SK-N-SH (cell line): ENCODE data around the gene DCUN1D2. TPM values are rescaled to one million over a fixed set of nuclear protein-coding genes. Genes with fewer than 3 reads are reported as not detected.

ENCODE experiments used
- CTCF ChIA-PET: fragments of 300-600, 350-600 bp; formaldehyde crosslinking; extraction: SDS; loops from one replicate; lab custom pipeline; 2021; lab: Yijun Ruan, JAX
- POLR2A ChIA-PET: fragments of 350-600 bp; sonication (Branson Sonifier 250); formaldehyde crosslinking; extraction: SDS; loops from one replicate; lab custom pipeline; 2020; ENCODE audit warnings: antibody characterized with exemption, inconsistent platforms; lab: Yijun Ruan, JAX
- DNase-seq: peaks from one replicate; pipeline ENCODE4 v3.0.0; 2012
- H2AFZ ChIP-seq: fragments of 200-600 bp; sonication (generic); 2 replicates; pipeline ENCODE4 v1.8.1; 2016; ENCODE audit warnings: antibody characterized with exemption, mild to moderate bottlenecking, low read depth
- H3F3A ChIP-seq: fragments of 200-600 bp; sonication (generic); replicated peaks from 2 replicates; pipeline ENCODE3; 2016; ENCODE audit warnings: antibody characterized with exemption, mild to moderate bottlenecking; ENCODE audit not compliant: insufficient read depth
- H3K27ac ChIP-seq, 2 experiments: fragments of 200-500 bp in 1 of 2; fragments of 200-600 bp in 1 of 2; sonication (Bioruptor generic) in 1 of 2; sonication (generic), shearing (Covaris generic) in 1 of 2; 2 replicates each; pipeline versions ENCODE4 v1.5.1 to v1.6.1; 2014 to 2016; ENCODE audit warnings: low read depth in 2 of 2, inconsistent platforms in 1 of 2, low read length in 1 of 2, mild to moderate bottlenecking in 1 of 2, mixed read lengths in 1 of 2
- H3K27me3 ChIP-seq: fragments of 200-600 bp; sonication (generic), shearing (Covaris generic); 2 replicates; pipeline ENCODE4 v1.6.1; 2016; ENCODE audit warnings: mixed run types; ENCODE audit not compliant: insufficient read depth
- H3K36me3 ChIP-seq, 2 experiments: fragments of 200-500 bp in 1 of 2; fragments of 200-600 bp in 1 of 2; sonication (Bioruptor generic) in 1 of 2; sonication (generic) in 1 of 2; replicated peaks in 1 of 2; 2 replicates each; pipeline versions ENCODE3 to v1.5.1; 2014 to 2016; ENCODE audit warnings: low read length in 1 of 2, mild to moderate bottlenecking in 1 of 2; ENCODE audit not compliant: insufficient read depth in 2 of 2, control insufficient read depth in 1 of 2
- H3K4me1 ChIP-seq, 2 experiments: fragments of 200-500 bp in 1 of 2; fragments of 200-600 bp in 1 of 2; sonication (Bioruptor generic) in 1 of 2; sonication (generic), shearing (Covaris generic) in 1 of 2; 2 replicates each; pipeline versions ENCODE4 v1.5.1 to v1.6.1; 2014 to 2016; ENCODE audit warnings: low read depth in 1 of 2, low read length in 1 of 2, mixed run types in 1 of 2; ENCODE audit not compliant: insufficient read depth in 2 of 2, control insufficient read depth in 1 of 2
- H3K4me2 ChIP-seq: fragments of 200-600 bp; sonication (generic), shearing (Covaris generic); 2 replicates; pipeline ENCODE4 v1.6.1; 2017; ENCODE audit warnings: mixed run types
- H3K4me3 ChIP-seq, 2 experiments: fragments of 200-500 bp in 1 of 2; fragments of 200-600 bp in 1 of 2; sonication (Bioruptor generic) in 1 of 2; sonication (generic), shearing (Covaris generic) in 1 of 2; 2 replicates each; pipeline versions ENCODE4 v1.5.1 to v1.8.1; 2014 to 2016; ENCODE audit warnings: low read depth in 2 of 2, inconsistent platforms in 1 of 2, low read length in 1 of 2, mild to moderate bottlenecking in 1 of 2, mixed read lengths in 1 of 2, moderate library complexity in 1 of 2
- H3K79me2 ChIP-seq: fragments of 200-600 bp; sonication (generic); 2 replicates; pipeline ENCODE4 v1.8.1; 2017; ENCODE audit warnings: mild to moderate bottlenecking; ENCODE audit not compliant: insufficient read depth
- H3K9ac ChIP-seq: fragments of 200-600 bp; sonication (generic); 2 replicates; pipeline ENCODE4 v1.6.1; 2017; ENCODE audit warnings: mixed run types
- H3K9me2 ChIP-seq: fragments of 200-600 bp; sonication (generic); 2 replicates; pipeline ENCODE4 v1.6.1; 2017; ENCODE audit warnings: mixed run types
- H3K9me3 ChIP-seq: fragments of 200-600 bp; sonication (generic); 2 replicates; pipeline ENCODE4 v1.6.1; 2017; ENCODE audit warnings: mixed run types, mild to moderate bottlenecking, moderate library complexity
- H4K20me1 ChIP-seq: fragments of 200-600 bp; sonication (generic); 2 replicates; pipeline ENCODE4 v1.6.1; 2017; ENCODE audit warnings: mild to moderate bottlenecking, mixed run types; ENCODE audit not compliant: insufficient read depth
- ELF1 ChIP-seq: IDR thresholded peaks from 2 replicates; pipeline ENCODE4 v1.4.0; 2012
- EP300 ChIP-seq, 2 experiments: IDR thresholded peaks; 2 replicates each; pipeline versions ENCODE4 v1.4.0 to v1.6.1; 2012; ENCODE audit warnings: borderline replicate concordance in 1 of 2, low read depth in 1 of 2, low read length in 1 of 2
- EZH2phosphoT487 ChIP-seq: fragments of 200-600 bp; sonication (generic); IDR thresholded peaks from 2 replicates; pipeline ENCODE4 v1.6.1; 2017; ENCODE audit warnings: low read depth, mixed run types, mild to moderate bottlenecking, antibody characterized with exemption, moderate library complexity, borderline replicate concordance
- FOSL2 ChIP-seq: IDR thresholded peaks from 2 replicates; pipeline ENCODE4 v1.4.0; 2012; ENCODE audit warnings: low read depth, mild to moderate bottlenecking, moderate library complexity, borderline replicate concordance
- FOXM1 ChIP-seq: IDR thresholded peaks from 2 replicates; pipeline ENCODE4 v1.4.0; 2012; ENCODE audit warnings: low read depth, mild to moderate bottlenecking
- GABPA ChIP-seq: IDR thresholded peaks from 2 replicates; pipeline ENCODE4 v1.4.0; 2012; ENCODE audit warnings: low read depth, mild to moderate bottlenecking
- GATA2 ChIP-seq: sonication (generic); formaldehyde crosslinking; IDR thresholded peaks from 2 replicates; pipeline ENCODE4 v1.5.0; 2020; ENCODE audit warnings: mild to moderate bottlenecking, missing genetic modification reagents
- MXI1 ChIP-seq: IDR thresholded peaks from 2 replicates; pipeline ENCODE4 v1.6.1; 2012; ENCODE audit warnings: mild to moderate bottlenecking, low read depth, low read length, improper control_type of control experiment
- NRF1 ChIP-seq: IDR thresholded peaks from 2 replicates; pipeline ENCODE4 v1.6.1; 2012; ENCODE audit warnings: low read depth, mild to moderate bottlenecking, low read length
- RCOR1 ChIP-seq: fragments of 150-350 bp; IDR thresholded peaks from 2 replicates; pipeline ENCODE4 v1.6.1; 2017; ENCODE audit warnings: antibody characterized with exemption, low read length
- RFX5 ChIP-seq: IDR thresholded peaks from 2 replicates; pipeline ENCODE4 v1.6.1; 2012; ENCODE audit warnings: mild to moderate bottlenecking, improper control_type of control experiment, low read length
- SIN3A ChIP-seq: IDR thresholded peaks from 2 replicates; pipeline ENCODE4 v1.6.1; 2012; ENCODE audit warnings: low read depth, mild to moderate bottlenecking, low read length, moderate library complexity, borderline replicate concordance
- TAF1 ChIP-seq: IDR thresholded peaks from 2 replicates; pipeline ENCODE4 v1.6.1; 2012; ENCODE audit warnings: low read depth, mild to moderate bottlenecking, low read length, moderate library complexity, borderline replicate concordance
- TCF12 ChIP-seq: IDR thresholded peaks from 2 replicates; pipeline ENCODE4 v1.4.0; 2012
- TEAD4 ChIP-seq: IDR thresholded peaks from 2 replicates; pipeline ENCODE4 v1.4.0; 2012; ENCODE audit warnings: mild to moderate bottlenecking, borderline replicate concordance; ENCODE audit not compliant: insufficient read depth
- WGBS: methylation state at CpG from one replicate; pipeline ENCODE4 v1.1.6; 2017; ENCODE audit warnings: low lambda C conversion rate; 5-methylcytosine and 5-hydroxymethylcytosine counted together
- polyA plus RNA-seq, 3 experiments: library from polyadenylated mRNA; depleted of rRNA; stranded (reverse); fragments of >200 nt; gene quantifications; 2 replicates each; pipeline ENCODE4 v1.2.3, GENCODE V29; 2012
- TF ChIP-seq, protein P1 (sequence below): IDR thresholded peaks from 2 replicates; pipeline ENCODE4 v1.4.0; 2012; ENCODE audit warnings: low read depth, borderline replicate concordance
- TF ChIP-seq, protein P2 (sequence below): fragments of 150-350 bp; IDR thresholded peaks from 2 replicates; pipeline ENCODE4 v1.6.1; 2017; ENCODE audit warnings: antibody characterized with exemption, low read length, low read depth, borderline replicate concordance
- TF ChIP-seq, protein P3 (sequence below): IDR thresholded peaks from 2 replicates; pipeline ENCODE4; 2012
- TF ChIP-seq, protein P4 (sequence below): IDR thresholded peaks from 2 replicates; pipeline ENCODE4 v1.4.0; 2012; ENCODE audit warnings: low read depth, borderline replicate concordance
- TF ChIP-seq, protein P5 (sequence below): fragments of 150-350 bp; IDR thresholded peaks from 2 replicates; pipeline ENCODE4 v1.6.1; 2016; ENCODE audit warnings: mild to moderate bottlenecking, low read depth, low read length

DCUN1D2 gene
- polyA plus RNA-seq, 1 of the 3 experiments (the other 2 are of a cell fraction) = 11.0 TPM

DNA sequence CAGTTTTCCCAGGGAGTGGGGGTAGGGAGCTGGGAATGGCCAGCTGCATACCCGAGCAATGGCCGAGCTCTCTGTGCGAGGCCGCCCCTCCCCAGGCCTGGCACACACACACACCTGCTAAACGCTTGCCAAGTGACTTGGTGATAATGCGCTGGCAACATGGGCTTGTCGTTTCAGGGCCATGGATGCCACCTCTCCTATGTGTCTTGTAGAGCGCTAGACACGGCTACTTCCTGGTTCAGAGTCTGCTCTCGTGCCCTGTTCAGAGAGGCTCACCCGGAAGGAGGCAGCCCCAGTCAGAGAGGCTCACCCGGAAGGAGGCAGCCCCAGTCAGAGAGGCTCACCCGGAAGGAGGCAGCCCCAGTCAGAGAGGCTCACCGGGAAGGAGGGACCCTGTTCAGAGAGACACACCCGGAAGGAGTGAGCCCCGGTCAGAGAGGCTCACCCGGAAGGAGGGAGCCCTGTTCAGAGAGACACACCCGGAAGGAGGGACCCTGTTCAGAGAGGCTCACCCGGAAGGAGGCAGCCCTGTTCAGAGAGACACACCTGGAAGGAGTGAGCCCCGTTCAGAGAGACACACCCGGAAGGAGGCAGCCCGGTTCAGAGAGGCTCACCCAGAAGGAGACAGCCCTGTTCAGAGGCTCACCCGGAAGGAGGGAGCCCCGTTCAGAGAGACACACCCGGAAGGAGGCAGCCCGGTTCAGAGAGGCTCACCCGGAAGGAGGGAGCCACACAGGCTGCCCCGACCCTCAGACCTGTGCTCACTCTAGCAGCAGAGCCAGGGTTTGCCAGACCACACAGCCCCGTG, 41.4 kb downstream of the DCUN1D2 start:
- no peak for TF ChIP-seq TEAD4
- no peak for TF ChIP-seq RCOR1
- no peak for TF ChIP-seq RFX5
- no peak for TF ChIP-seq TCF12
- TF ChIP-seq, protein P1, sequence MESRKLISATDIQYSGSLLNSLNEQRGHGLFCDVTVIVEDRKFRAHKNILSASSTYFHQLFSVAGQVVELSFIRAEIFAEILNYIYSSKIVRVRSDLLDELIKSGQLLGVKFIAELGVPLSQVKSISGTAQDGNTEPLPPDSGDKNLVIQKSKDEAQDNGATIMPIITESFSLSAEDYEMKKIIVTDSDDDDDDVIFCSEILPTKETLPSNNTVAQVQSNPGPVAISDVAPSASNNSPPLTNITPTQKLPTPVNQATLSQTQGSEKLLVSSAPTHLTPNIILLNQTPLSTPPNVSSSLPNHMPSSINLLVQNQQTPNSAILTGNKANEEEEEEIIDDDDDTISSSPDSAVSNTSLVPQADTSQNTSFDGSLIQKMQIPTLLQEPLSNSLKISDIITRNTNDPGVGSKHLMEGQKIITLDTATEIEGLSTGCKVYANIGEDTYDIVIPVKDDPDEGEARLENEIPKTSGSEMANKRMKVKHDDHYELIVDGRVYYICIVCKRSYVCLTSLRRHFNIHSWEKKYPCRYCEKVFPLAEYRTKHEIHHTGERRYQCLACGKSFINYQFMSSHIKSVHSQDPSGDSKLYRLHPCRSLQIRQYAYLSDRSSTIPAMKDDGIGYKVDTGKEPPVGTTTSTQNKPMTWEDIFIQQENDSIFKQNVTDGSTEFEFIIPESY = no peak
- TF ChIP-seq TAF1 = no peak
- TF ChIP-seq FOXM1 = no peak
- TF ChIP-seq MXI1 = no peak
- TF ChIP-seq GABPA = no peak
- TF ChIP-seq, protein P2, sequence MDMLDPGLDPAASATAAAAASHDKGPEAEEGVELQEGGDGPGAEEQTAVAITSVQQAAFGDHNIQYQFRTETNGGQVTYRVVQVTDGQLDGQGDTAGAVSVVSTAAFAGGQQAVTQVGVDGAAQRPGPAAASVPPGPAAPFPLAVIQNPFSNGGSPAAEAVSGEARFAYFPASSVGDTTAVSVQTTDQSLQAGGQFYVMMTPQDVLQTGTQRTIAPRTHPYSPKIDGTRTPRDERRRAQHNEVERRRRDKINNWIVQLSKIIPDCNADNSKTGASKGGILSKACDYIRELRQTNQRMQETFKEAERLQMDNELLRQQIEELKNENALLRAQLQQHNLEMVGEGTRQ = no peak
- TF ChIP-seq, protein P3, sequence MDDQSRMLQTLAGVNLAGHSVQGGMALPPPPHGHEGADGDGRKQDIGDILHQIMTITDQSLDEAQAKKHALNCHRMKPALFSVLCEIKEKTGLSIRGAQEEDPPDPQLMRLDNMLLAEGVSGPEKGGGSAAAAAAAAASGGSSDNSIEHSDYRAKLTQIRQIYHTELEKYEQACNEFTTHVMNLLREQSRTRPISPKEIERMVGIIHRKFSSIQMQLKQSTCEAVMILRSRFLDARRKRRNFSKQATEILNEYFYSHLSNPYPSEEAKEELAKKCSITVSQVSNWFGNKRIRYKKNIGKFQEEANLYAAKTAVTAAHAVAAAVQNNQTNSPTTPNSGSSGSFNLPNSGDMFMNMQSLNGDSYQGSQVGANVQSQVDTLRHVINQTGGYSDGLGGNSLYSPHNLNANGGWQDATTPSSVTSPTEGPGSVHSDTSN = no peak
- no peak for TF ChIP-seq NRF1
- TF ChIP-seq, protein P4, sequence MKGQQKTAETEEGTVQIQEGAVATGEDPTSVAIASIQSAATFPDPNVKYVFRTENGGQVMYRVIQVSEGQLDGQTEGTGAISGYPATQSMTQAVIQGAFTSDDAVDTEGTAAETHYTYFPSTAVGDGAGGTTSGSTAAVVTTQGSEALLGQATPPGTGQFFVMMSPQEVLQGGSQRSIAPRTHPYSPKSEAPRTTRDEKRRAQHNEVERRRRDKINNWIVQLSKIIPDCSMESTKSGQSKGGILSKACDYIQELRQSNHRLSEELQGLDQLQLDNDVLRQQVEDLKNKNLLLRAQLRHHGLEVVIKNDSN = no peak
- no peak for TF ChIP-seq ELF1
- TF ChIP-seq FOSL2 = no peak
- no peak for TF ChIP-seq EZH2phosphoT487
- TF ChIP-seq GATA2 = no peak
- no peak for TF ChIP-seq EP300 (IDR thresholded peaks at IDR 0.05; ENCODE audit: borderline replicate concordance in 1 of 2, low read depth in 1 of 2, low read length in 1 of 2)
- TF ChIP-seq SIN3A = no peak
- TF ChIP-seq, protein P5, sequence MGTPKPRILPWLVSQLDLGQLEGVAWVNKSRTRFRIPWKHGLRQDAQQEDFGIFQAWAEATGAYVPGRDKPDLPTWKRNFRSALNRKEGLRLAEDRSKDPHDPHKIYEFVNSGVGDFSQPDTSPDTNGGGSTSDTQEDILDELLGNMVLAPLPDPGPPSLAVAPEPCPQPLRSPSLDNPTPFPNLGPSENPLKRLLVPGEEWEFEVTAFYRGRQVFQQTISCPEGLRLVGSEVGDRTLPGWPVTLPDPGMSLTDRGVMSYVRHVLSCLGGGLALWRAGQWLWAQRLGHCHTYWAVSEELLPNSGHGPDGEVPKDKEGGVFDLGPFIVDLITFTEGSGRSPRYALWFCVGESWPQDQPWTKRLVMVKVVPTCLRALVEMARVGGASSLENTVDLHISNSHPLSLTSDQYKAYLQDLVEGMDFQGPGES = no peak
- ChIA-PET POLR2A (no interaction called here), CTCF (interaction anchor here (0.9 to 1.5 kb wide), 4 partner anchors 8 to 185 kb away, joined by 3 to 5 read pairs (median 3); no protein-coding TSS in a partner anchor)
- no peaks in the 10 kb centered on the region for H4K20me1 ChIP-seq
- no peaks in the 10 kb centered on the region for H3K79me2 ChIP-seq
- no peak for DNase-seq
- no peak overlapping the region for H3K4me3 ChIP-seq
- H3K27me3 ChIP-seq = no peaks in the 10 kb centered on the region
- 79% methylated on average over 9 of the region's 29 CpGs for WGBS
- H3K4me2 ChIP-seq = no peak overlapping the region
- no peaks in the 10 kb centered on the region for H3K9me2 ChIP-seq
- no peaks in the 10 kb centered on the region for H3F3A ChIP-seq
- H3K27ac ChIP-seq = no peak overlapping the region
- peaks cover 11 to 16% of the 10 kb centered on the region in 2 experiments for H3K36me3 ChIP-seq
- peaks cover 0 to 11% of the 10 kb centered on the region in 2 experiments; a peak in 2 of 4 replicates for H3K4me1 ChIP-seq
- no peak overlapping the region for H3K9ac ChIP-seq
- H2AFZ ChIP-seq = no peak overlapping the region
- no peaks in the 10 kb centered on the region for H3K9me3 ChIP-seq
